SH-SY5Y (cell line): Measurements from ENCODE around the gene SMARCC1.

ENCODE experiments used
- GATA2 ChIP-seq: IDR thresholded peaks from 2 replicates; pipeline ENCODE4 v1.6.1; 2011; ENCODE audit warnings: mild to moderate bottlenecking, low read depth, low read length
- GATA3 ChIP-seq: IDR thresholded peaks from 2 replicates; pipeline ENCODE4 v1.6.1; 2011; ENCODE audit warnings: low read depth, mild to moderate bottlenecking, low read length, moderate library complexity

DNA sequence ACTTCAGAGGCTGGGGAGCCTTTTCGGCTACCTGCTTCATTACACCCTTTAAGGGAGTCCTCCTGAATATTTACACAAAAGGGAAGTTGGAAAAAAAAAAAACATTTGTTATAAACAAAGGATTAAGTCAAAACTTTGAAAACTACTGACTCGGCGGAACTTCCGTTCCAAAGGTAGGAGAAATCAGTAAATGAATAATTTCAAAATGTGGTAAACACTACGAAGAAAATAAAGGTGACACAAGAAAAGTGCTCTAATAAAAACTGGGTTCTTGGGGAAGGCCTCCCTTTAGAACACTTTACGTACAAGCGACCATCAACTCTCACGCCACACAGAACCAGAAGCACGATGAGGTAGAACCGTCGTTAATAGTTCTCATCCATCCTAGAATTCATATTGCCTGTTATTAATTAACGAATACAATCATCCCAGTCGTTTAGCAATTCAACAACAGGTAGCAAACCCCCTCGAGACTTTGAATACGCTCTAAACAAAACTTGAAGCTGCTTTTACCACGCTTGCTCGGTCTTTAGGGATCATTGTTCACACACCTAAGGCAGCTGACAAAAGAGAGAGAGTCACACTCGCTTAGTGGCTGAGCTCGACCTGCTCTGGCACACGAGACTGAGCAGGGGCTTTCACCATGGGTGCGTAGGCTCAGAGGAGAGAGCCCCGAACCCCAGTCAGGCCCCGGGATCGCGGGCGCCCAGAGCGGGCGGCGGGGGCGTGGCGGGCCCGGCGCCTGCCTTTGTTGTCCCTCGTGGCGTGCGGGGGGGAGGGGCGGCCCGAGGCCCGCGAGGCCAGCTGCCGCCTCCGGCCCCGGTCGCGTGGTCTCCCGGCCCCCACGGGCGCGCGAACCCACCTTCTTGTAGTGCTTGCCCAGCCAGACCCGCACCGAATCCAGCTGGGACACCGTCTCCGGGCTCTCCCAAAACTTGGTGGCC lies 680 bp downstream of the SMARCC1 start:
- no peak for TF ChIP-seq GATA2
- TF ChIP-seq GATA3 = no peak
